Hepatocyte (in vitro differentiated cells): ENCODE results near the gene B3GNT7. TPM values are rescaled to one million over a fixed set of nuclear protein-coding genes. Genes with fewer than 3 reads are reported as not detected.

ENCODE experiments used
- DNase-seq: peaks from one replicate; pipeline ENCODE4 v3.0.0-alpha.2; 2016; ENCODE audit warnings: low spot score
- H2AFZ ChIP-seq: fragments of 200-600 bp; sonication (generic); 2 replicates; pipeline ENCODE4 v1.6.0; 2016; ENCODE audit warnings: antibody characterized with exemption, mild to moderate bottlenecking
- H3K27ac ChIP-seq: fragments of 200-600 bp; sonication (generic); 2 replicates; pipeline ENCODE4 v1.5.1; 2016; ENCODE audit warnings: mild to moderate bottlenecking
- H3K27me3 ChIP-seq: fragments of 200-600 bp; sonication (generic); 2 replicates; pipeline ENCODE4 v1.6.1; 2016
- H3K36me3 ChIP-seq: fragments of 200-600 bp; sonication (generic); replicated peaks from 2 replicates; pipeline ENCODE4 v1.5.1; 2016; ENCODE audit warnings: low read depth; ENCODE audit not compliant: insufficient read depth
- H3K4me1 ChIP-seq: fragments of 200-600 bp; sonication (generic); 2 replicates; pipeline ENCODE4 v1.5.1; 2016; ENCODE audit warnings: mild to moderate bottlenecking, moderate library complexity; ENCODE audit not compliant: insufficient read depth
- H3K4me2 ChIP-seq: fragments of 200-600 bp; sonication (generic); 2 replicates; pipeline ENCODE4 v1.6.0; 2016
- H3K4me3 ChIP-seq: fragments of 200-600 bp; sonication (generic); 2 replicates; pipeline ENCODE4 v1.5.1; 2016; ENCODE audit warnings: mild to moderate bottlenecking
- H3K79me2 ChIP-seq: fragments of 200-600 bp; sonication (generic); 2 replicates; pipeline ENCODE4 v1.6.0; 2017; ENCODE audit warnings: mild to moderate bottlenecking
- H3K9me2 ChIP-seq: fragments of 200-600 bp; sonication (generic); replicated peaks from 2 replicates; pipeline ENCODE4 v1.6.0; 2017; ENCODE audit warnings: mild to moderate bottlenecking; ENCODE audit not compliant: insufficient read depth
- H3K9me3 ChIP-seq: fragments of 200-600 bp; sonication (generic); 2 replicates; pipeline ENCODE4 v1.5.1; 2016; ENCODE audit warnings: low read depth, mild to moderate bottlenecking
- H4K20me1 ChIP-seq: fragments of 200-600 bp; sonication (generic); 2 replicates; pipeline ENCODE4 v1.6.0; 2016; ENCODE audit warnings: mild to moderate bottlenecking; ENCODE audit not compliant: insufficient read depth, poor library complexity, severe bottlenecking
- EZH2 ChIP-seq: fragments of 200-600 bp; sonication (generic); IDR thresholded peaks from 2 replicates; pipeline ENCODE4 v1.6.1; 2016; ENCODE audit warnings: antibody characterized with exemption, mild to moderate bottlenecking, borderline replicate concordance
- EZH2phosphoT487 ChIP-seq: fragments of 200-600 bp; sonication (generic); IDR thresholded peaks from one replicate; pipeline ENCODE4 v1.6.1; 2018; ENCODE audit warnings: antibody characterized with exemption, mild to moderate bottlenecking, low read depth, moderate library complexity; ENCODE audit not compliant: unreplicated experiment, severe bottlenecking
- whole genome bisulfite sequencing: methylation state at CpG from one replicate; pipeline ENCODE4 v1.1.6; 2016; ENCODE audit warnings: low lambda C conversion rate; ENCODE audit errors: missing lambda C conversion rate; 5-methylcytosine and 5-hydroxymethylcytosine counted together
- polyA plus RNA-seq: library from polyadenylated mRNA; unstranded; fragments of >200 nt; fragmentation: Nextera tagmentation; extraction: Ambion mirVana; gene quantifications from 2 replicates; pipeline ENCODE4 v1.2.1, GENCODE V29; 2016
- total RNA-seq: library from RNA; depleted of rRNA; stranded (reverse); fragments of >200 nt; gene quantifications from 2 replicates; pipeline ENCODE4 v1.2.3, GENCODE V29; 2014
- TF ChIP-seq, protein P1 (sequence below): fragments of 200-600 bp; sonication (generic); IDR thresholded peaks from 2 replicates; pipeline ENCODE4 v1.5.1; 2016; ENCODE audit warnings: antibody characterized with exemption, mild to moderate bottlenecking; ENCODE audit not compliant: poor library complexity

B3GNT7 gene
- total RNA-seq (4.0 and 6.2 TPM in 2 replicates), polyA plus RNA-seq (2.3 and 4.3 TPM in 2 replicates)

DNA sequence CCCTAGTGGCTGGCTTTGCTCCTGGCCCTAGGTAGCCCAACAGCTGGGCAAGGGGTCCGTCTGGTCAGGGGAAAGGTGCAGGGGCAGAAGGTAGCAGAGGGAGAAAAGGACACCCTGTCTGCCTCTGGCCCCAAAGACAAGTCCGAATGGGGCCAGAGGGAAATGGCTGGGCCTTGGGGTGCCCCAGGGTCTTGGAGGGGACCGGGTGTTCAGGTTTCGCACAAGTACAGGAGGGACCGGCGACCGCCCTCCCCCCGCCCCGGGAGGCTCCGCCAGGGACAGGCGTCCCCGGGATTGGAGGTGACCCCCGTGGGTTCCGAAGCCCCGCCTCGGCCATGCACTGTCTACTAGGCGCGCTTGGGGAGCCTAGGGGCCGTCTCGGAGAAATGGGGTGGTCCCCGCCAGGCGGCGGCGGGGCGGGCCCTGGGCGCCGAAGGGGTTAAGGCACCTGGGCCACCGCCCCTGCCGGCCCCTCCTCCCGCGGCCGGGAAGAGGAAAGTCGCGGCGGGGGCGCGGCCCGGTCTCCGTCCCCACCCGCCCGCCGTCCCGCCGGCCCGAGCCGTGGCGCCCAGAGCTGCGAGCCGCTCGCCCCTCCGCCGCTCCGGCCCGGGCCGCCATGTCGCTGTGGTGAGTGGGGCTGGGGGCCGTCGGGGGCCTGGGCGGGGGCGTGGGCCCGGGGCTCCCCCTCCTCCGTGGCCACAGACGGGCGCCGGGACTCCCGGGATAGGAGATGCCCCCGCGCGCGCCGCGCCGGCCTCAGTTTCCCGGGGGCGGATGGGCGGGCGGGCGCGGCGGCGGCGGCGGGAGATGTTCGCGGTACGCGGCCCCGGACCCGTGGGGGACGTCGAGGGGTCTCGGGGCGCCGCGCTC, at the start of gene B3GNT7:
B3GNT7 (plus strand) TSS at position 523 of the 870 bp plus-strand sequence; CDS start at position 617, 94 bp downstream.
- Histone ChIP-seq H3K9me2 (no peaks in the 10 kb centered on the region), H3K9me3 (no peaks in the 10 kb centered on the region), H3K4me2 (peak within 1 kb of the TSS; percentile 84), H3K27me3 (peaks cover 13% of the 10 kb centered on the region), H2AFZ (peak within 1 kb of the TSS; percentile 56), H3K79me2 (no peaks in the 10 kb centered on the region), H3K4me1 (peaks cover 15% of the 10 kb centered on the region), H3K36me3 (no peaks in the 10 kb centered on the region), H3K27ac (no peak within 1 kb of the TSS), H4K20me1 (no peaks in the 10 kb centered on the region), H3K4me3 (peak within 1 kb of the TSS; percentile 64)
- 15% methylated on average over 23 of the region's 95 CpGs for WGBS
- peak; percentile 55 for DNase-seq
- TF ChIP-seq EZH2phosphoT487 (no peak), EZH2 (peak; percentile 32)
- TF ChIP-seq, protein P1, sequence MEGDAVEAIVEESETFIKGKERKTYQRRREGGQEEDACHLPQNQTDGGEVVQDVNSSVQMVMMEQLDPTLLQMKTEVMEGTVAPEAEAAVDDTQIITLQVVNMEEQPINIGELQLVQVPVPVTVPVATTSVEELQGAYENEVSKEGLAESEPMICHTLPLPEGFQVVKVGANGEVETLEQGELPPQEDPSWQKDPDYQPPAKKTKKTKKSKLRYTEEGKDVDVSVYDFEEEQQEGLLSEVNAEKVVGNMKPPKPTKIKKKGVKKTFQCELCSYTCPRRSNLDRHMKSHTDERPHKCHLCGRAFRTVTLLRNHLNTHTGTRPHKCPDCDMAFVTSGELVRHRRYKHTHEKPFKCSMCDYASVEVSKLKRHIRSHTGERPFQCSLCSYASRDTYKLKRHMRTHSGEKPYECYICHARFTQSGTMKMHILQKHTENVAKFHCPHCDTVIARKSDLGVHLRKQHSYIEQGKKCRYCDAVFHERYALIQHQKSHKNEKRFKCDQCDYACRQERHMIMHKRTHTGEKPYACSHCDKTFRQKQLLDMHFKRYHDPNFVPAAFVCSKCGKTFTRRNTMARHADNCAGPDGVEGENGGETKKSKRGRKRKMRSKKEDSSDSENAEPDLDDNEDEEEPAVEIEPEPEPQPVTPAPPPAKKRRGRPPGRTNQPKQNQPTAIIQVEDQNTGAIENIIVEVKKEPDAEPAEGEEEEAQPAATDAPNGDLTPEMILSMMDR, result no peak

DNA sequence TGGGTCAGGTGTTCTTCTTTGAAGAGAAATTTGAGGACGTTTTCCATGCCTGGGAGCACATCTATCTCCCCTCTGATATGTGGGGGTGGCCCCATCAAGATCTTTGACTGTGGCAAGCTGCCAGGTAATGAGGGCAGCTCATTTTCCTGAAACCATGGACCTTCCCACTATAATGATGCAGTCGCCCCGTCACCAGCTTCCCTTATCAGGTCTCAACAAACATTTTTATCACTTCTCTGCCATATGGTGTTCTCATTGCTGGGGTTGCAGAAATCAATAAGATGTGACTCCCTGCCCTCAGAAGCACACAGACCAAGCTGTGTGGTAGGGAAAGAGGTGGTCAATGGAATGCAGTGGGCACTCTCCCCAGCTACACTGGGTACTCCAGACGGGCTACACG, 48.4 kb upstream of the B3GNT7 start:
- Histone ChIP-seq H4K20me1 (no peaks in the 10 kb centered on the region), H3K27ac (no peak overlapping the region), H3K36me3 (no peaks in the 10 kb centered on the region), H3K79me2 (no peaks in the 10 kb centered on the region), H3K9me3 (no peaks in the 10 kb centered on the region), H3K4me1 (no peaks in the 10 kb centered on the region), H3K27me3 (no peaks in the 10 kb centered on the region), H2AFZ (no peak overlapping the region), H3K9me2 (no peaks in the 10 kb centered on the region), H3K4me2 (no peak overlapping the region), H3K4me3 (no peak overlapping the region)
- WGBS, result 63% methylated on average over 5 of the region's 5 CpGs
- peak; percentile 44 for DNase-seq
- TF ChIP-seq, protein P1, result no peak
- TF ChIP-seq EZH2phosphoT487 (no peak), EZH2 (no peak)

DNA sequence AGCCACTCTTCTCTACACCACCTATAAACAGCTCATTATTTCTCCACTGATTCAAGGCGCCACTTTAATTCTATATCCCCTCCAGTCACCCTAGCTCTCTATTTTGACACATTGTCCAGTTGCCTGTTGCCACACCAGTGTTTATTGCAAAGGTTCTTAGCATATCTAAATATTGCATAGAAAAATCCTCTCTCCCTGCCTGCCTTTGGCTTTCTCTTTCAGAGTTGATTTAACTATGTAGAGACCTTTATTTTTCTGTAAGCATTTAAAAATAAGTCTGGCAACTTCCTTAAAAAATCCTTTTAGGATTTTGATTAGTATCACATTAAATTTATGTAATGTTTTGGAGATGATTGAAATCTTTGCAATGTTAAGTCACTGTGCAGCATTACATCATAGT, 47.9 kb upstream of the B3GNT7 start:
- Histone ChIP-seq H3K4me1 (no peaks in the 10 kb centered on the region), H3K27ac (no peak overlapping the region), H3K27me3 (no peaks in the 10 kb centered on the region), H3K4me3 (no peak overlapping the region), H3K4me2 (no peak overlapping the region), H3K9me3 (no peaks in the 10 kb centered on the region), H3K9me2 (no peaks in the 10 kb centered on the region), H3K79me2 (no peaks in the 10 kb centered on the region), H4K20me1 (no peaks in the 10 kb centered on the region), H2AFZ (no peak overlapping the region), H3K36me3 (no peaks in the 10 kb centered on the region)
- 100% methylated on average over 1 of the region's 1 CpG for WGBS
- no peak for DNase-seq
- TF ChIP-seq EZH2phosphoT487 (no peak), EZH2 (no peak)
- TF ChIP-seq, protein P1, result no peak
